Right renal pelvis (tissue), 4 donors: ENCODE results near the gene RNF130. TPM values are rescaled to one million over a fixed set of nuclear protein-coding genes. Genes with fewer than 3 reads are reported as not detected.

Experiments
- polyA plus RNA-seq, 4 donors: library from polyadenylated mRNA; unstranded; fragments of 120-200 nt; gene quantifications; one replicate each; pipeline ENCODE4 v1.2.1, GENCODE V29; 2013; ENCODE audit not compliant: insufficient read length in 4 of 4

The RNF130 gene
- polyA plus RNA-seq, 4 donors = 66.1 to 81.4 (median 80.3) TPM

Other genes with a start within 250 kb of the RNF130 start
- gene MRNIP, start 212.9 kb downstream of the RNF130 start, polyA plus RNA-seq = 10 to 100 TPM; 29.6 to 36.5 (median 30.9) TPM
- 100 to 1,000 TPM in 2 of 4 donors, 10 to 100 TPM in 2; 95.6 to 112 (median 101) TPM for gene TBC1D9B, start 163.9 kb downstream of the RNF130 start, polyA plus RNA-seq
- gene RASGEF1C, start 137.5 kb upstream of the RNF130 start, polyA plus RNA-seq = 1 to 10 TPM in 1 of 4 donors, under 1 TPM in 3; 0.55 to 1.1 (median 0.88) TPM
- gene MAPK9, start 220.3 kb upstream of the RNF130 start, polyA plus RNA-seq = 10 to 100 TPM; 34.8 to 48.4 (median 43.9) TPM